ENCODE results near the gene AFF3.

The AFF3 gene

GRCh38 chr2:100151310-100151709, 8.9 kb upstream of the AFF3 start:
- Histone ChIP-seq H3K36me3 (ENCODE audit: insufficient read depth, low read length) (no peaks in the 10 kb centered on the region), H3K79me2 (ENCODE audit: insufficient read depth, low read length) (no peaks in the 10 kb centered on the region), H3K27me3 (ENCODE audit: insufficient read depth, low read length) (no peaks in the 10 kb centered on the region), H3K4me3 (ENCODE audit: low read depth, low read length, poor library complexity, severe bottlenecking) (no peak overlapping the region), H2AFZ (ENCODE audit: low read length) (no peak overlapping the region), H3K27ac (ENCODE audit: low read depth, low read length, poor library complexity, severe bottlenecking) (no peak overlapping the region), H3K9me3 (ENCODE audit: low read length) (0 out of 2 replicates have a peak, but pooled peaks cover 2% of the 10 kb centered on the region), H4K20me1 (ENCODE audit: insufficient read depth, low read length) (no peaks in the 10 kb centered on the region), H3K9ac (ENCODE audit: low read length) (no peak overlapping the region), H3K9me2 (ENCODE audit: low read depth, low read length) (no peaks in the 10 kb centered on the region), H3F3A (ENCODE audit: insufficient read depth, low read length) (no peaks in the 10 kb centered on the region), H3K4me2 (ENCODE audit: low read length) (no peak overlapping the region), H3K4me1 (ENCODE audit: insufficient read depth, low read length, severe bottlenecking) (peaks cover 37% of the 10 kb centered on the region)
- TF ChIP-seq, protein P1, sequence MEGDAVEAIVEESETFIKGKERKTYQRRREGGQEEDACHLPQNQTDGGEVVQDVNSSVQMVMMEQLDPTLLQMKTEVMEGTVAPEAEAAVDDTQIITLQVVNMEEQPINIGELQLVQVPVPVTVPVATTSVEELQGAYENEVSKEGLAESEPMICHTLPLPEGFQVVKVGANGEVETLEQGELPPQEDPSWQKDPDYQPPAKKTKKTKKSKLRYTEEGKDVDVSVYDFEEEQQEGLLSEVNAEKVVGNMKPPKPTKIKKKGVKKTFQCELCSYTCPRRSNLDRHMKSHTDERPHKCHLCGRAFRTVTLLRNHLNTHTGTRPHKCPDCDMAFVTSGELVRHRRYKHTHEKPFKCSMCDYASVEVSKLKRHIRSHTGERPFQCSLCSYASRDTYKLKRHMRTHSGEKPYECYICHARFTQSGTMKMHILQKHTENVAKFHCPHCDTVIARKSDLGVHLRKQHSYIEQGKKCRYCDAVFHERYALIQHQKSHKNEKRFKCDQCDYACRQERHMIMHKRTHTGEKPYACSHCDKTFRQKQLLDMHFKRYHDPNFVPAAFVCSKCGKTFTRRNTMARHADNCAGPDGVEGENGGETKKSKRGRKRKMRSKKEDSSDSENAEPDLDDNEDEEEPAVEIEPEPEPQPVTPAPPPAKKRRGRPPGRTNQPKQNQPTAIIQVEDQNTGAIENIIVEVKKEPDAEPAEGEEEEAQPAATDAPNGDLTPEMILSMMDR (IDR thresholded peaks at IDR 0.05; ENCODE audit: low read length): no peak

DNA sequence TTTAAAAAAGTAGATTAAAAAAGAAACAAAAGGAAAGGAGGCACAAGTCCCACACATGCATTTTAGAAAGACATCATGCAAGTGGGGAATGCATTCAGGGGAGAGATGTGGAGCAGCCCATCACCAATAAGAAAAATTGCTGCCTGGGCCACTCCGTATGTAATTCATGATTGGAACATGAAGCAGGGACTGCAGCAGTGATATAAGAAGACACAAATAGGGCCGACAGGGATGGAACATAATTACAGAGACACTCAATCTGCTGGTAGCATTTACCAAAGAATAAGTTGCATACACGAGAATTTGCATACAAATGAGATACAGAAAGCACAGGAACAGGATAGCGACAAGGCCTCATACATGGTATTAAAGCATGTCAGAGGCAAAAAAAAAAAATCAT, 6.5 kb upstream of the AFF3 start:
- Histone ChIP-seq H3K4me1 (ENCODE audit: insufficient read depth, low read length, severe bottlenecking) (peaks cover 51% of the 10 kb centered on the region), H3K27me3 (ENCODE audit: insufficient read depth, low read length) (no peaks in the 10 kb centered on the region), H2AFZ (ENCODE audit: low read length) (peak overlapping the region; percentile 44; the same call in 1 of the 2 replicates), H3K9me3 (ENCODE audit: low read length) (0 out of 2 replicates have a peak, but pooled peaks cover 2% of the 10 kb centered on the region), H3K4me2 (ENCODE audit: low read length) (peak overlapping the region; percentile 8; the same call in 1 of the 2 replicates), H3K9me2 (ENCODE audit: low read depth, low read length) (no peaks in the 10 kb centered on the region), H3F3A (ENCODE audit: insufficient read depth, low read length) (no peaks in the 10 kb centered on the region), H3K4me3 (ENCODE audit: low read depth, low read length, poor library complexity, severe bottlenecking) (no peak overlapping the region), H3K9ac (ENCODE audit: low read length) (no peak overlapping the region), H3K36me3 (ENCODE audit: insufficient read depth, low read length) (no peaks in the 10 kb centered on the region), H3K79me2 (ENCODE audit: insufficient read depth, low read length) (no peaks in the 10 kb centered on the region), H3K27ac (ENCODE audit: low read depth, low read length, poor library complexity, severe bottlenecking) (peak overlapping the region; percentile 65), H4K20me1 (ENCODE audit: insufficient read depth, low read length) (no peaks in the 10 kb centered on the region)
- TF ChIP-seq, protein P1 (IDR thresholded peaks at IDR 0.05; ENCODE audit: low read length): no peak
- no peak for TF ChIP-seq EZH2 (IDR thresholded peaks at IDR 0.05; ENCODE audit: borderline replicate concordance, low read length)

DNA sequence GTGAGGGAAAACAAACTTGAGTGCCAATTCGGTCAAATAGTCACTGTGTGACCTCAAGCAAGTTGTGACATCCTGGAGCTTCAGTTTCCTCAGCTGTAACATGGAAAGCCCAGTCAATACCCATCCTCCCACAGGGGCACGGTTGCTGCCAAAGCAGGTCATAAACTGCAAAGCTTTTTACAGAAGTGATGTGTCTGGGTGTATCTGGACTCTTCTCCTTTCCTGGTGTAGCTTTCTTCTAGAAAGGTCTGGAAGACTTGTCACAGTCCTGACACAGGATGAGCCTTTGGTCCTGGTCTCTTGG, 4.2 kb upstream of the AFF3 start:
- H3K4me2 ChIP-seq (ENCODE audit: low read length): no peak overlapping the region
- TF ChIP-seq, protein P1 (IDR thresholded peaks at IDR 0.05; ENCODE audit: low read length): no peak
- no peak for TF ChIP-seq EZH2 (IDR thresholded peaks at IDR 0.05; ENCODE audit: borderline replicate concordance, low read length)
- no peaks in the 10 kb centered on the region for H3F3A ChIP-seq (ENCODE audit: insufficient read depth, low read length)
- peaks cover 11% of the 10 kb centered on the region for H3K79me2 ChIP-seq (ENCODE audit: insufficient read depth, low read length)
- H4K20me1 ChIP-seq (ENCODE audit: insufficient read depth, low read length): no peaks in the 10 kb centered on the region
- H3K9ac ChIP-seq (ENCODE audit: low read length): no peak overlapping the region
- H3K9me2 ChIP-seq (ENCODE audit: low read depth, low read length): no peaks in the 10 kb centered on the region
- H3K9me3 ChIP-seq (ENCODE audit: low read length): 0 out of 2 replicates have a peak, but pooled peaks cover 2% of the 10 kb centered on the region
- peaks cover 7% of the 10 kb centered on the region for H3K36me3 ChIP-seq (ENCODE audit: insufficient read depth, low read length)
- H3K27me3 ChIP-seq (ENCODE audit: insufficient read depth, low read length): no peaks in the 10 kb centered on the region
- H3K27ac ChIP-seq (ENCODE audit: low read depth, low read length, poor library complexity, severe bottlenecking): peak overlapping the region; percentile 54
- H3K4me1 ChIP-seq (ENCODE audit: insufficient read depth, low read length, severe bottlenecking): peaks cover 65% of the 10 kb centered on the region
- no peak overlapping the region for H2AFZ ChIP-seq (ENCODE audit: low read length)
- H3K4me3 ChIP-seq (ENCODE audit: low read depth, low read length, poor library complexity, severe bottlenecking): no peak overlapping the region

All from OCI-LY1 (cell line).